ENCODE measurements around the gene LRRC32. TPM values are rescaled to one million over a fixed set of nuclear protein-coding genes. Genes with fewer than 3 reads are reported as not detected.
"Not testable (repeated sequence)": the region's sequence is repeated elsewhere in the genome, so short reads cannot be mapped to it uniquely, and the experiment has no call there.

LRRC32 gene
- total RNA-seq, 1 experiment from 2014 or later = not detected

DNA sequence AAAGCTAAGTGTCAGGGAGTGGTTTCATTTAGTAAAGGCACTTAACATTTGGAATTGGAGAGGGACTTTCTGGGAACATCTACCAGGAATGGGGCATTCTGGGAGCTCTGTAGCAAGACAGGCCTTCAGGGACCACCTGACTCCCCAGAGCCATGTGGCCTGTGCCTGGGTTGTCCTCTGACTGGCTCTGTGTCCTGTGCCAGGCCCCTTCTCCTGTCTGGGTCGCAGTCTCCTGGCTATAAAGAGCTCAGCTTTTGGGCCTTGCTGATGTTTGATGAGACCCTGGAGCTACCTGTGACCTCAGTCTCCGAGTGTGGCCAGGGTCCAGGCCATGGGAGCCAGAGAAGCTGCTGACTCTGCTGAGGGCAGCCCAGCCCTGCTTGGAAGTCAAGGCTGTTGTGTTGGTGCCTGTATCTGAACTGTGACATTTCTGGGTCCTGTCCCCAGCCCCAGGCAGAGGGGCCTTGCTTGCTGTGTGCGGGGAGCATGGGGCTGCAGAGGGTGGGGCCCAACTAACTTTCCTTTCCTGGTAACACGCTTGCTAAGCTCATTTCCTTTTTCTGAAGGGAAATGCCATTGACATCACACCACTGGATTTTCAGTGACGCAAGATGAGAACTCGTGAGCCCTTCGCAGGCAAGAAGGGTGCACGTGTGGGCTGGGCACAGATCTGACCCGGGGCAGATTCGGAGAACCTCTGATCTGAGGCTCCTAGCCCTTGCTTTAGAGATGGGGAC is 41.3 kb downstream of the LRRC32 start:
- DNase-seq (ENCODE audit: low spot score) = no peak

- no peak for DNase-seq (ENCODE audit: low spot score)
Measured at GRCh38 chr11:76628408-76628947, 42.1 kb downstream of the LRRC32 start.

DNA sequence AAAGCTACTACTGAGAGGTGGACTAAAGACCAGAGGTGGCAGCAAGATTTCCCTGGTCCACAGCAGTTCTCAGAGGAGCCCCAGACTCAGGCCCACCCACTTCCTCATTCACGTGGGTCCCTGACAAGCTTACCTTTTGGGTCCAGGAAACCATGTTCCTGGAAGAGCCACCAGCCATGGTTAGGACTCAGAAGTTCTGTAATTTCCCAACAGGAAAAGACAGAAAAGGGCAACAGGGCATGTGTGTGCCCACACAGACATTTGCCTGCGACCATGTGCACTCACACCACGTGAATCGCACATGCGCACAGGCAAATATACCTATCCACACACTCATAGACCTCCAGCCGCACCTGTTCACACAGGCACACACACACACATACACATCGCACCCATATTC is 42.9 kb downstream of the LRRC32 start:
- DNase-seq (ENCODE audit: low spot score) = no peak

- peak; percentile 89 for DNase-seq (ENCODE audit: low spot score)
Measured at GRCh38 chr11:76626921-76627401, 43.6 kb downstream of the LRRC32 start.

- DNase-seq (ENCODE audit: low spot score) = no peak
Measured at GRCh38 chr11:76626266-76626665, 44.3 kb downstream of the LRRC32 start.

- DNase-seq (ENCODE audit: low spot score) = no peak
Measured at GRCh38 chr11:76625472-76626186, 44.9 kb downstream of the LRRC32 start.

DNA sequence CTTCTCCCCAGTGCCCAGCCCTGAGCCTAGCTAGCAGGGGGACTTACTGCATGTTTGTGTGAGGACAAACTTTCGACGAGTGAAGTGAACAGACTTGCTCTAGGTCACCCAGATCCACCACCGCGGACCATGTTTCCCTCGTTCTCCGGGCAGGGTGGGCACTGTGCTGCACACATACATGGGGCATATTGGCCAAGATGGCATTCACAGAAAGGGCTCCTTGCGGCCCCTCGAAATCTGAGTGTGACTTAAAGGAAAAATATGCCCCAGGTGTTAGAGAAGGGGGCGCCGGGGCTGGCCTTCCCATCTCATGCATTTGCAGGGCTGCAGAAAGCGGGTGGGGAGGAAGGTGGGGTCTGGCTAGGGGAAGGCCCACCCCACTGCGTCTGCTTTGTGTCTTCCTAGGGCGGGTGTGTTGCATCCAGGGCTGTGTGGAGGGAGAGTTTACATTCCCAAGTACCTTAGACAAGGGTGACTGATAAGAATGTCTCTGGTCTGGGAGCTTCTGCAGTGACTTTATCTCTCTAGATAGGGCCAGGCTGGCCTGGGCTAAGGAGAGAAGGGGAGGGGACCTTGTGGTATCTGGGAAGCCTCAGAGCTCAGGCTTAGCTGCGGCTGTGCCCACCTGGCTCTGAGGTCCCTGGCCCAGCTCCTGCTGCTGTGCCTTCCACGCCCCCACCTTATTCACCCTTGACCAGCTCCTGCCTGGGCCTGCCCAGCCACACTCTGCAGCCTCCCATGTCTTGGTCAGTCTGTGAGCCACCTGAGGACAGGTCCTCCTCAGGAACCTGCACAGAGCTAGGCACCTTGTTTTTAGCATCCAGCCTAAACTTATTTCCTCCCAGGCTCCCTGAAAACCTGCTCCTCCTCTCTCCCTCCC is 45.8 kb downstream of the LRRC32 start:
- DNase-seq (ENCODE audit: low spot score) = no peak

GRCh38 chr11:76623884-76624419 is 46.6 kb downstream of the LRRC32 start:
- DNase-seq (ENCODE audit: low spot score) = no peak

- DNase-seq (ENCODE audit: low spot score) = no peak
Measured at GRCh38 chr11:76623171-76623883, 47.2 kb downstream of the LRRC32 start.

- DNase-seq (ENCODE audit: low spot score) = no peak
Measured at GRCh38 chr11:76622493-76623094, 48.0 kb downstream of the LRRC32 start.

DNA sequence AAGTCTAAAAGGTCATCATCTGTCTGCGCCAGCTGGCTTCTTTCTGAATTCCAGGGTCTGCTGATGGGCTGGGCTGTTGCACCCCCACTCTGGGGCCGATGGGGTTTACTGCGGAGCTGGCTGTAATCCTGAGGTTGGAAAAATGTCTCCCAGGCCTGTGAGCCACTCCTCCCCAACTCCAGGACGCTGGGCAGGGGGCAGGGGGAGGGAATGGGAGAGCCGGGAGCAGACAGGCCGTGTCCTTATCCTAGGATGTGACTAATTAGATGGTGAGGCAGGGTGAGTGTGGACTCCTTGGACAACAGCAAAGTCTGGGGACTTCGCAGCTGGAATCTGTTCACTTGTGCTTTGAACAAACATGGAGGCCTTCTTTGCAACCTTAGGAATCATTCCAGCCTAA is 48.7 kb downstream of the LRRC32 start:
- DNase-seq (ENCODE audit: low spot score) = no peak

- no peak for DNase-seq (ENCODE audit: low spot score)
Measured at GRCh38 chr11:76621466-76621865, 49.1 kb downstream of the LRRC32 start.

- peak; percentile 60 for DNase-seq (ENCODE audit: low spot score)
Measured at GRCh38 chr11:76620489-76620888, 50.1 kb downstream of the LRRC32 start.

DNA sequence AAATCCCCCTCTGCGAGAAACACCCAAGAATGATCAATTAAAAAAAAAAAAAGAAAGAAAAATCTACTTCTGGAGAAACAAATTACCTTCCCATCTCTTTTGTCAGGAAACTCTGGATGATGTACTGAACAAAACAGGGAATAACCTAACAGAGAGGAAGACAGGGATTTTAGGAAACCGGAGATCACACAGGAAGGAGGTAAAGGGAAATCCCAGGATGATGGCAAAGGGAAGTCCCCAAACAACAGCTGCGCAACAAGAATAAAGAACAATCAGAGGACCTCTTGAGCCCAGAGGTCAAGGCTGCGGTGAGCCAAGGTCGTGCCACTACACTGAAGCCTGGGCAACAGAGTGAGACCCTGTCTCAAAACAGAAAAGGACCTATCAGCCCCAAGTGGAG is 50.7 kb downstream of the LRRC32 start:
- not testable (repeated sequence) for DNase-seq (ENCODE audit: low spot score)

- DNase-seq (ENCODE audit: low spot score) = no peak
Measured at GRCh38 chr11:76617553-76618265, 52.8 kb downstream of the LRRC32 start.

DNA sequence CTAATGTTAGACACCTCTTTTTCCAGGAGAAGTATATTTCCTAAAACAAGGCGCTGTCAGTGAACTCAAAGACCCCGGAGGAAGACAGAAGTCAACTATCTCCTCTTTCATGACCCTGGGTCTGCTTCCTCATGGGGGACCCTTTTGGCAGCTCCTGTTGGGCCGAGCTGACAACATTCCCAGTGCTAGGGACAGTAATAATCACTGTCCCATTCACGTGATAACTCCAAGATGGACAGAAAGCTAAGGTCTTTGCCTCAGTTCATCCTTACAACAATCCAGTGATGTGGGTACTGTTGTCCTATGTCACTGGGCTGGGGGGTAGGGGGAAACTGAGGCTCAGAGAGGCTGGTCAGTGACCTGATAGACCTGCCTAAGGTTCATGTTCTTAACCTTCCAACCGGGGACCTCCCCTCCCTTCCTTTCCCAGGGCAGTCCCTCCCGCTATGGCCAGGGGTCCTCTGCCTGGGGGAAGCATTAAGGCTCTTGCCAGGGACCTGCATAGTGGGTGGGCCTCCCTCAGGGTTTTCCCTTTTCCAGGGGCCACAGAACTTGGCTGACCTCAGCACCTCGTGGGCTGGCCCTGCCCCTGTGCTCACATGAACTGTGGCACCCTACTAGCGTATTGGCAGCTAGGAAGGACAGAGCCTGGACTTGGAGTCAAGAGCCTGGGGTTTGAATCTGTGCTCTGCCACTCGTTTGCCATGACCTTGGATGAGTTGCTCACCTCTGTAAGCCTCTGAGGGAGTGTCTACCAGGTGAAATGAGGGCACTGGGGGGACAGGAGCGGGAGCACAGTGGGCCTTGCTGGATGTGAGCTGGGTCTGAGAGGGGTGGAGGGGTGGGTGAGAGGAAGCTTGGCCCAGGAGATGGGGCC is 53.6 kb downstream of the LRRC32 start:
- no peak for DNase-seq (ENCODE audit: low spot score)

- no peak for DNase-seq (ENCODE audit: low spot score)
Measured at GRCh38 chr11:76615950-76616349, 54.6 kb downstream of the LRRC32 start.

DNA sequence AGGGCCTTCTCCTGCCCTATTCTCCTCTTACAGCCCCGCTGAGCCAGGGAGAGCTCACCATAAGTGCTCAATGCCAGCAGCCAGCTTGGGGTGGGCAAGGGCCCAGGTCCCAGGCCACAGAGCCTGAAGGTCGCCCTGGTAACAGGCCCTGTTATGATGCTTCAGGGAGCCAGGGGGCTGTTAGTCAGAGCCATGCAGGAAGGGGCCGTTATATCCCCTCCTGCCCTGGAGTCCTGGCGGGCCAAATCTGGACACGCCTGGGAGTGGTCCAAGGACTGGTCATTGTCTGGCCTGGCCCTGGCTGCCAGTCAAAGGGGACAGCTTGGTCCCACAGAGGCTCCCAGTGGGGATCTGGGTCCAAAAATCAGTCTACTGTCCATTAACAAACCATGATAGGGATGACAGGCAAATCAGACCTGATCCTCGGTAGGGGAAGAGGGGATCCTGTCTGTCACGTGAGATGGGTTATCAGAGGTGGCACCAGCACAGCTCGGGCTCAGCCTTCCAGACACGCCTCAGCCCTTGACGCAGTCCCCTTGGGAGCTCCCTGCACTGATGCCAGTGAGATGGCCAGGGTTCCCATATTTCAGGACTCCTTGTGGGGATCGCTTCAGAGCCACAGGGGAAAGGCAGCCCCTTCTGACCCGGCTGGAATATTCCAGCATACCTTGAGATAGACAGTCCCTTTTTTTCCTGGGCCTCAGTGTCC is 55.9 kb downstream of the LRRC32 start:
- no peak for DNase-seq (ENCODE audit: low spot score)
